Stimulated activated CD4-positive, alpha-beta T cell treated with anti-CD3 and anti-CD28 coated beads, Interleukin-2, amount 100 ng/mL, for 4 hours (primary cell): Measurements from ENCODE around the gene CCDC12.
A peak's percentile ranks its signal among the peaks of the same experiment; 100 is the strongest.
"Not testable (repeated sequence)": the region's sequence is repeated elsewhere in the genome, so short reads cannot be mapped to it uniquely, and the experiment has no call there.

Experiments used
- DNase-seq: peaks from one replicate; pipeline ENCODE4 v3.0.0-alpha.2; 2020; ENCODE audit warnings: low read depth

The CCDC12 gene

DNA sequence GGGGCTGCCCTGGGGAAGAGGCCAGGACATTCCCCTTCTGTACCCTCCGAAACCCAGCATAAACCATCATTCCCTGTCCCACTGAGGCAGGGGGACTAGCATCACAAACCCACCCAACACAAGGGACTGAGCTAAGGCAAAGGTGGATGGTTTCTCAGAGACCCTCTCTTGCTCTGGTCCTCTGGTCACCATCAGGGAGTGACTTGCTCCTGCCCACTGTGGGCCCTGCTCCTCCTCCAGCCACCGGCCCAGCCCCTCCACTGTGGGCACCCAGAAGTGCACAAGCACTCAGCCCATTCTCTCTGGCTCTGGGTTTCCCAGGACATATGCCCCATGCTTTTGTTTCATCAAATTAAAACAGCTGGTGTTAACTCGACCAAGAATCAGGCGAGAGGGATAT, 54.1 kb downstream of the CCDC12 start:
- no peak for DNase-seq

DNA sequence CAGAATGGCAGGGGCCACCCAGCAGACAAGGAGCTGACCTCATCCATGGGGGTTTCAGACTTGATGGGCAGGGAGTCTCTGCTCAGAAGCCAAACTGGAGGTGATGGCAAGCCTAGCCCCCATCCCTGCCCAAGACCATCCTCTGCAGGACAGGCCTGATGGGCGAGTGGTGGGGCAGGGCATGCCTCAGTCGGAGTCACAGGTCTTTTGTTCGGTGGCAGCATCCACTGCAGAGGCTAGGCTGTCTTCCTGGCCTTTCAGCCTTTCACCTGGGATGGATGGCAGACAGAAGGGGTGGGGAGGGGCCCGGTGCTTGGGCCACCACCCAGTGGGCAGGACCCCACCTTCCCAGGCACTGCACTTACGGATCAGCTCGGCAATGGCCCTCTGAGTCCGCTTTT, 54.7 kb downstream of the CCDC12 start:
- DNase-seq = no peak

DNA sequence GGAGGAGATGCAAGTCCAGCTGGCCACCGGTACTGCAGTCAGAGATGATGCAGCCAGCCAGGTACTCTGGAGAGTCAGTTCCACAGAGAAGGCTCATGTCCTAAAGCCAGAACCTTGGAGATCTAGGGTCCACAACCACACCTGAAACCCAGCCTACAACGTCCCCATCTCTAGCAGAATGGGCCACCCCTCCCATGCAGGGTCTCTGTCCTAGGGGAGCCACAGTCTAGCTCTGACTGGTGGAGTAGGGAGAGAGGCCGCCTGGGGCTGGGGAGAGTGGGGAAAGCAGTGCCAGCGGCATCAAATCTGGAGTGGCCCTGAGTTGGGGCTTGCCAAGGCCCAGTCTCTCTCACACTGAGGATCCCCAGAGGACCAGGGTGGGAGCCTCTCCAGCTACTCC, 55.5 kb downstream of the CCDC12 start:
- no peak for DNase-seq

DNA sequence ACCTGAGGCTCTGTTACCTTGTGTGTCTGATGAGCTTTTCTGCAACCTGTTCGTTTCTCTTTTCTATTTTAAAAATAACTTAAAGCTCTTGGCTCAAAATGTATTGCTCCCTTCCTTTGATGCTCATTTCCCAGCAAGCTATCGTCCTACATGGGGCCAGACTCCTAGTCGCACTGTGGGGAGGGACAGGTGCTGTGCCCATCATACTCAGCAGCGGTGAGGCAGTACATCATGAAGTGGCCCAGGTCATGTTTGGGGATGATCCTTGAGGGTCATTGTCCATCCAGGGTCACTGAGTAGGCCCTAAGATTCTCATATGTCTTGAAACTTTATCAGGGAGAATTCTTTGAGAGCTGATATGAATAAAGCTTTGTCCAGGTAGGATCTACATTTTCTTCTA, 57.9 kb downstream of the CCDC12 start:
- no peak for DNase-seq

DNA sequence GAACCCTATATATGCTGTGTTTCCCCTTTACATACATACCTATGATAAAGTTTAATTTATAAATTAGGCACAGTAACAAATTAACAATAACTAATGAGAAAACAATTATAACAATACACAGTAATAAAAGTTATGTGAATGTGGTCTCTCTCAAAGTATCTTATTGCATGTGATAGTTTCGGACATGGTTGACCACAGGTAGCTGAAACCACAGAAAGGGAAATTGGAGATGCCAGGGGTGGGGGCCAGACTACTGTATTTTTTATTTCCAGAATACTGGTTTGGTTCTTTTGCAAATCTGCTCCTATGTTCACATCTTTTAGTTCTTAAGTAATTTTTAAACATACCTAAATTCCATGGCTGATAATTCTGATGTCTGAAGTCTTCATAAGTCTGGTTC, 58.3 kb downstream of the CCDC12 start:
- no peak for DNase-seq

DNA sequence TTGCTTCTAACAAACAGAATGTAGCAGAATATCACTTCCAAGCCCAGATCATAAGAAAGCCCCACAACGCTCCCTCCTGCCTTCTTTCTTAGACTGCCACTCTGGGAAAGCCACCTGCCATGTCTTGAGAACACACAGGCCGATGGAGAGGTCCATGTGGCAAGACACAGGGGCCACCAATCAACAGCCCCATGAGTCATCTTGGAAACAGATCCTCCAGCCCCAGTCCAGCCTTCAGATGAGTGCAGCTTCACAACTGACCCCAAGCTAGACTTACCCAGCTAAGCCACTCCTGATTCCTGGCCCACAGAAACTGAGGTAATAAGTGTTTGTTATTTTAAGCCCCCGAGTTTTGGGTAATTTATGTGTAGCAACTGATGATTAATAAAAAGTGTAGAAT, 59.3 kb downstream of the CCDC12 start:
- DNase-seq = no peak

DNA sequence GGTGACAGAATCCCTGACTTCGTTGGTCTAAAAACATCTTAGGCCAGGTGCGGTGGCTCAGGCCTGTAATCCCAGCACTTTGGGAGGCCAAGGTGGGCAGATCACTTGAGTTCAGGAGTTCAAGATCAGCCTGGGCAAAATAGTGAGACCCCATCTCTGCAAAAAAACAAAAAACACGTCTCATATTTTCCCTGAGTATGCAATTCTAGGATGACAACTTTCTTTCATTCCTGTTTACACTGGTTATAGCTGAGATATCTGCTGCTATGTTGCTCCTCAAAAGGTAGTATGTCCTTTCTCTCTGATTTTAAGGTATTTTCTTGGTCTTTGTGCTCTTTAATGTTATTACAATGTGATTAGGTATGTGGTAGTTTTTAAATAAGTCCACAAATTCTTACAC, 59.7 kb downstream of the CCDC12 start:
- no peak for DNase-seq

DNA sequence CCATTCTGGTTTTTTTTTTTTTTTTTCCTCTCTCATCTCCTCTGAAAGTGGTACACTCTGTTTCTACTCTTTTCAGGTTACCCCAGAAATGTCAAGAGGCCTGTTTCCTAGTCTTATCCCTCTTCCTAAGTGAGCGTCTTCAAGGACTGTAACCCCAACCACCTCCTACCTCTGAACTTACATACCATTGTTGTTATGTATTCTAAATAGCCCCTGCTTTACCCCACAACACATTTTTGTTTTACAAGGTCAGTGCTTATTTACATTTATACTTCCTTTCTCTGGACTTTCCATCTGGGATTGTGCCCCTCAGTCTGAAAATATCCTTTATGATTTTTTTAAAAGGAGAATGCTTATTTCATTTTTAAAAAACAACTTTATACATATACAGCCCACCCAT, 60.3 kb downstream of the CCDC12 start:
- DNase-seq = no peak

DNA sequence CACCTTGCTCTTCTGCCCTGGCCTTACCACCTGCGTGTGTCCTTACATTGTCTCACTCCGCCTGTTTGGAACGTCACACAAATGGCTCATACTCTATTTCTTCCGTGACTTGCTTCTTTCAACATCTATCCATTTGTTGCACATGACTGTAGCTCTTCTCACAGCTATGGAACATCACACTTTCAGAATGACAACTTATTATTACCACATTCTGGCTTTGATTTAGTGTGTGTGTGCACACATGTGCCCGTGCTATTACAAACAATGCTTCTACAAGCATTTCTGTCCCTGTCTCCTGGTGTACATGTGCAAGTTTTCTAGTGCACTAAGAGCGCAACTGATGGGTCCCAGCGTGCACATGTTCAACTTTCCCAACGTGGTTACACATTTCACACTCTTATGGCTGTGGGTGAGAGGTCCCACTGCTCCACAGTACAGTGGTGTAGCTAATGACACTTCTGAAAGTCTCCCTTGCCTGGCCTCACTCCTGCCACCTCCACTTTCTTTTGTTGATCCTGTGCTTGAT, 61.2 kb downstream of the CCDC12 start:
- DNase-seq = no peak

DNA sequence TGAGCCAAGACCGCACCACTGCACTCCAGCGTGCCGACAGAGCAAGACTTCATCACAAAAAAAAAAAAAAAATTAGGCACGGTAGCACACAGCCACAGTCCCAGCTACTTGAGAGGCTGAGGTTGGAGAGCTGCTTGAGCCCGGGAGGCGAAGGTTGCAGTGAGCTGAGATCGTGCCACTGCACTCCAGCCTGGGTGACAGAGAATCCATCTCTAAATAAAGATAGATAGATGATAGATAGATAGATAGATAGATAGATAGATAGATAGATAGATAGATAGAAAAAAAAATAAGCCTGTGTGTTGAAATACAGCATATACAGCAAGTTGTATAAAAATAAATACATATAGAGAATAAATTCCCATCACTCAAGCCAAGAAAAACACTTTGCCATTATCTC, 61.7 kb downstream of the CCDC12 start:
- no peak for DNase-seq

DNA sequence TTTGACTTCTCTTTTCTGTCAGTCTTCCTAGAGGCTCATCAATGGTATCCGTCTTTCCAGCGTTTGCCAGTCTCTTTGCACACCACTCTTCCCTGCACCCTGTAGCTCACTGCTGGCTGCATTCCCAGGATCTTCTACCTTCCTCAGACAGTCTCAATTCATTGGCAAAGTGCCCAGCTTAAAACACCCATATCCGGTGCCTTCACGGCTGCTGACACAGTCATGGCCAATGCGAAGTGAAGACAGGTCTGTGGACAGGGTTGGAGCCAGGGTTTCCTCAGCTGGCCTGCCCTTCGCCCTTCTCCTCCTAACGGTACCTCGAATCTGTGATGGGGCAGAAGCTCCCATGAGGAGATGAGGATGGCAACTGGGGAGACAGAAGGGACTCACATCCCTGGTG, 62.9 kb downstream of the CCDC12 start:
- no peak for DNase-seq

DNA sequence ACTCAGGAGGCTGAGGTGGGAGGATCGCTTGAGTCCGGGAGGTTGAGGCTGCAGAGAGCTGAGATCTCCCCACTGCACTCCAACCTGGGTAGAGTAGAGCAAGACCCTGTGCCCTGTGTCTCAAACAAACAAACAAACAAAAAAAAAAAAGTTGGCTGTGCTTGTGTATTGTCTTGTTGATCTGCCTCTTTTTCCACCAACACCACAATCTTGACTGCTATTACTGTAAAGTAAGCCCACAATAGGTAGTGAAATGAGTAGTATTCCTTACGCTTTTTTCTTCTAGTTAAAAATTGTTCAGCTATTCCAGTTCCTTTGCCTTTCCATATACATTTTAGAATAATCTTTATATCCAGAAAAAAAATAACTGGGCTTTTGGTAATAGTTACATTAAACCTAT, 63.6 kb downstream of the CCDC12 start:
- DNase-seq = no peak

DNA sequence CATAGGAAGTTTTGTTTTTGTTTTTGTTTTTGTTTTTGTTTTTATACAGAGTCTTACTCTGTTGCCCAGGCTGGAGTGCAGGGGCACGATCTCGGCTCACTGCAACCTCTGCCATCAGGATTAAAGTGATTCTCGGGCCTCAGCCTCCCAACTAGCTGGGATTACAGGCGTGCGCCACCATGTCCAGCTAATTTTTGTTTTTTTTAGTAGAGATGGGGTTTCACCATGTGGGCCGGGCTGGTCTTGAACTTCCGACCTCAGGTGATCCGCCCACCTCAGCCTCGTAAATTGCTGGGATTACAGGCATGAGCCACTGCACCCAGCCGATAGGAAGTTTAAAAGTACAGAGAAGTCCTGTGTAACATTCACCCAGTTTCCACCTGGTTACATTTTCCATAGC, 65.6 kb downstream of the CCDC12 start:
- DNase-seq = not testable (repeated sequence)

DNA sequence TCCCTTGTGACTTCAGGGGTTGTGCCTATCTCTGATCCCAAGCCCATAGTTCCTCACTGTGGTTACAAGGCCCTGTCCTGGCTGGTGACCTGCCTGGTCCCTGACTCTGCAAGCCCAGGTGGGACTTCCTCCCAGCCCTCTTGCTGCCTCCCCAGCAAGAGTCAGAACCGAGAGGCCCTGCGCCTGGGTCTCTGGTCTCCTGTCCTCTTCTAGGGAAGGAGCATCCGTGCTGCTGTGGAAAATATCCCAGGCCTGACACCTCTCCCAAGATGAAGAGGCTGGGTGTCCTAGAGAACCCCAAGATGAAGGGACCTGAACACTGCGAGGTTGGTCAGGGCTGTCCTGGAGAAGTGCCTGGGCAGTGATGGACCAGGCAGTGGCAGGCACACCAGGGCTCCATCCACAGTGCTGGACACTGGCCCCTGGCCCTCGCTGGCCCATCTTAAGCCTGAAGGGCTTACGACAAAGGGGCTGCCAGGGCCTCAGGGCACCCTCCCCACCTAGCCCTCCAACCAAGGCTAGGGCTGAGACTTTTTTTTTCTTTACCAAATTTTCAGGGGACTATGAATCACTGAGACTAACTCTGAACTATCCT, 66.3 kb downstream of the CCDC12 start:
- DNase-seq = no peak

DNA sequence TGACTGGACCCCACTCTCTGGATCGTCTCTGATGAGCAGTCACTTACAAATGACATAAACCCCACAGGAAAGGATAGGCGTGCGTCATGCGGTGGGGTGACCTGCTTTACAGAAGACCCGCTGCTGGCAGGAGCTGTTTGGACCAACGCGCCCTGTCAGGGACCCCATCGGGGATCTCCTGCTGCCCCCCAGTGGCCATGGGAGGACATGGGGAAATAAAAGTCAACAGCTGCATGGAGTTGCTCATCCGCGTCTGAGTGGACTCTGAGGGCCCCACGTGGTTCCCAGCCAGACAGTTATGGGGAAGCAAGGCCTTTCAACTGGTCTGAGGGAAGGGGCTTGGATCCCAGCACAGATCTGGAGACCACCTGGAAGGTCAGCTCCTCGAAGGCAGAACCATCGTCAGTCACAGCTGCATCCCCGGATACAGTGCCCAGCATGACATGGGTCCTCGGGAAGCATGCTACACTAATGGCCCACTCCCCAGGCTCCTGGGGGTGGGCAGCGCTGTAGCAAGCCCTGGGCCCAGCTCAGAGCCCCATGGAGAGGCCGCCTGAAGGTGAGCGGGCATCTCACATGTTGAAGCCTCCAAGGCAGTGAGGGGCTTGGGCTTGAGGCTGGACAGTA, 66.9 kb downstream of the CCDC12 start:
- DNase-seq = peak; percentile 65

DNA sequence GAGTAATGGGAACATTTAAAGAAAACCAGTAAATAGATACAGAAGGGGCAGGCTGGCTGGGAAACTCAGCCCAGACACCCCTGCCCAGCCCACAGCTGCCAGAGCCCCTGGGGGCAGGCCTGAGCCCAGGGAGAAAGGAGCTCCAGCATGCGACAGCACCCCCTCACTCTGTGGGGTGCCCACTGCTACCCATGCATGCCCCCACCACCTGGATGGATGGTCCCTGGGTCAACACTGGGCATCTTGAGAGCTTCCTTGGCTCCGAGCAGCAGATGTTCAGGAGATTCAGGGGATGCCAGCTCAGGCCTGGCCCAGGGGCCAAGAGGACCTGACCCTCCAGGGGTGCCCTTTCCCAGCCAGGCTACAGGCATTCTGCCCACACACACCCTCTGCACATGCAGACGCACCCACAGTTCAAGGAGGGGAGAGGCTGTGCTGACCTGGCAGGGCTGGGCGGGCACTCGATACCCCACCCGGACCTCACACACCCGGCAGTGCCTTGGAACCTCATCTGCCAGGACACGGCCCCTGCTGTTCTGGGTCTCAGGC, 67.5 kb downstream of the CCDC12 start:
- DNase-seq = no peak

DNA sequence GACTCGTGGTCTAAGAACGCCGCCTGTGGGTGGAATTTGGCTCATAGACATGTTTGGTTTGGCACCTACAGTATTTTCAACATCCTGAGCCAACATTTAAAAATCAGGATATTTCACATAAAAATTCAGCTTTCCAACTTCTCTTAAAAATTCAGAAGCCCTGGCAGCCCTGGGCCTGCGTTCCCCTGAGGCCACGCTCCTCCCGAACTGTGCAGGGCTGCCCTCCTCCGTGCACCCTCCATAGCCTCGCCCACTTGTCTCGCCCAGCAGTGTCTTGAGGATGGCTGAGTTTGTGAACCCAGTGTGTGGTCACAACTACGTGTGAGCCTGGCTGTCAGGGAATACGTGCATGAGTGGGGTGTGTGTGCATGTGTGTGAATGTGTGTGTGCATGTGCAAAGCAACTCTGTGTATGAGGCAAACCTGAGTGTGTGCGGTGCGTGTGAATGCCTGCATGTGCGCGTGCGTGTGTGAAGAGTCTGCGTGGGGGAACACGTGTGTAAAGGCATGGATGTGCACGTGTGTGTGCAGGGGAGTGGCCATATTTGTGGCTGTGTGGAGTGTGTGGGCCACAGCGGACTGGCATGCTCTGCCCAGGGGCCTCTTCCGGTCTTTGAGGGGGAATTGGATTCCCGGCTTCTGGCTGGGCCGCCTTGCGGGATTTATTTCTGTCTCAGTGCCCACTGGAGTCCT, 68.1 kb downstream of the CCDC12 start:
- DNase-seq = no peak

DNA sequence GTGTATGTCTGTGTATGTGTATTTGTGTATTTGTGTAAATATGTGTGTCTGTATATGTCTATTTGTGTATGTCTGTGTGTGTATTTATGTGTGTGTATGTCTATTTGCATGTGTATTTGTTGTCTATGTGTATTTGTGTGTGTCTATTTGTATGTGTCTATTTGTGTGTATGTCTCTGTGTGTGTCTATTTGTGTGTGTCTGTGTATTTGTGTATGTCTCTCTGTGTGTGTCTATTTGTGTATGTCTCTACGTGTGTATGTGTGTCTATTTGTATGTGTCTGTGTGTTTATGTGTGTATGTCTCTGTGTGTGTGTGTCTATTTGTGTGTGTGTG, 68.6 kb downstream of the CCDC12 start:
- no peak for DNase-seq

DNA sequence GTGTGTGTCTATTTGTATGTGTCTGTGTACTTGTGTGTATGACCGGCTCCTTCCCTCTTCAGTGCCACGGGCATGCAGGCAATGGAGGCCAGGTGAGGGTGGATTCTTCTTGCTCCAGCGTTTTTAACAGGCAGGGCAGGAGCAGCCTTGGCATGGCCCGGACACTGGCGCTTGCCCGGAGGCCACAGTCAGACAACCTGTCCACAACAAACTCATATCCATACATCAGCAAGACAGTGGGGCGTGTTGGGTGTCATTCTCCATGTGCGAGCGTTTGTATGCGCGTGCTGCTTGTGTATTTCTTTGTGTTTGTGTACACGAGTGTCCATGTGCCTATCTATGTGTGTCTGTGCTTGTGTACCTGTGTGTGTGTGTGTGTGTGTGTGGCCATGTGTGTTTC, 69.3 kb downstream of the CCDC12 start:
- DNase-seq = no peak

DNA sequence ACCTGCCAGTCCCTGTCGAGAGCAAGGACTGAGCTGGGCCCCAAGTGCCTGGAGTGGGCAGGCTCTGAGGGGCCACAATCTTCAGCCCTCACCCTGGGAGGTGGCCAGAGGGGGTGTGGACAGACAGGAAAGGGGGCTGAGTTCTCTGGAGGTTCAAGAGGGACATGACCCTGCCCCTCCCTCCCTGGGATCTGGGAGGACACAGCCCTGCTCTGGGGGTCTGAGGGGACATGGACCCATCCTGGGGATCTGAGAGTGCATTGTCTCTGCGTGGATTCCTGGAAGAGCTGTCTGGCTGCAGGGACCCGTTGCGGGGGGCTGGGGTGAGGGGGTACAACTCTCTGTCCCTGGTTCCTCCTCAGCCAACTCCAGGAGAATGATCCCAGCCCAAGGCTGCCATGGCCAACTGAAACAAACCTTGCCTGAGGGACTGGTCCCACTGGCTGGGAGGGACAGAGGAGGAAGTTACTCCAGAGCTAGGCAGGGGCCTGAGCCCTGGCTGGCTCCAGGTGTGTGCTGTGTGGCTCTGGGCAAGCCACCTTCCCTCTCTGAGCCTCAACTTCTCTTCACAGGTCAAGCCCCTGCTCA, 70.0 kb downstream of the CCDC12 start:
- DNase-seq = no peak

DNA sequence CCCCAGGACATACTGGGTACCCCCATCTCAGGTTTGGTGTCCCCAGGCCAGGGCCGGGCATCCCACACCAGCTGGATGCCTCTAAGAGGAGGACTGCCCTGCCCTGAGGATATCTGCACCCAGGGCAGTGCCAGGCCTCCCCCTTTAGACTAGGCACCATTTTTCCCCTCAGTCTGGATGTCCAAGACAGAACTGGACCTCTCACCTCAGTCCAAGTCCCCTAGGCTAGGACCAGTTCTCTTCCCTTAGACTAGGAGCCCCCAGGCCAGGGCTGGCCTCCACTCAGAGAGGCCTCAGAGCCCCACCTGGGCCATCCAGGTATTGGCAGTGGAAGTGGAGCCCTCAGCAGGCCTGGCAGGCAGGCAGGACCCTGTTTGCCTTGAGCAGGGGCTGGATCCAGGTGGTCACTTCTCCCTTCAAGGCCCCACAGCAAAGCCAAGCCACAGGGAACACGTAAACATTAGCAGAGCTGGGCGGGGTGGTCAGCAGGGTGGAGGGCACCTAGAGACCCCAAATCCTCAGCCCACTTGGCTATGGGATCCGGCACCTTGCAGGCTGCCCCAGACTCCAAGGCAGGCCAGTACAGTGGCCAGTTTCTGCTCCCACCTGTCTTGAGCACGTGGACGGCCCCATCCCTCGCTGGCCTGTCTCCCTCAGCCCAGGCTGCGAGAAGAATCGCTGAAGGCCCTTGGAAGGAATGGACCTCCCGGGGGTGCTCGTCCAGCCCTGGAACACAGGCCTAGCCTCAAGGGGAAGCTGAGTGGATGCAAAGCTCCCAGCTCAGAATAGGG, 70.7 kb downstream of the CCDC12 start:
- DNase-seq = no peak

DNA sequence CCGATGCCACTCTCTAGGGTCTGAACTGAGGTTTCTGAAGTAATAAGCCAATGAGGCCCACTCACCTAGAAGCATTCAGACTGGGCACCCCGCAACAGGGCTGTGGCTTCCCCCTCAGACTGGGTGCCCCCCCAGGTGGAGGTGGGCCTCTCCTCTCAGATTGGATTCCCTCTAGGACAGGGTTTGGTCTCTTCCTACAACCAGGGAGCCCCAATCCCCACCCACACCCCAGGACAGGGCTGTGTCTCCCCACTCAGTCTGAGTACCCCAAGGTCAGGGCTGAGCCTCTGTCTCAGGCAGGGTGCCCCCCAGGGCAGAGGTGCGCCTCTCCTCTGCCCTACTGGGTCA, 71.4 kb downstream of the CCDC12 start:
- DNase-seq = no peak
